HL-60 (cell line): Measurements from ENCODE around the gene MED17.

Experiments
- GABPA ChIP-seq: IDR thresholded peaks from 2 replicates; pipeline ENCODE4 v1.6.1; 2012; ENCODE audit warnings: low read depth
- POLR2AphosphoS5 ChIP-seq: IDR thresholded peaks from 2 replicates; pipeline ENCODE4 v1.6.1; 2012; ENCODE audit warnings: low read depth
- REST ChIP-seq: IDR thresholded peaks from 2 replicates; pipeline ENCODE4 v1.6.1; 2012; ENCODE audit warnings: low read depth; ENCODE audit not compliant: insufficient replicate concordance
- TF ChIP-seq, protein P1 (sequence below): IDR thresholded peaks from one replicate; pipeline ENCODE4 v1.5.1; 2011; ENCODE audit warnings: low read length, control low read depth, inconsistent platforms; ENCODE audit not compliant: insufficient read depth

DNA sequence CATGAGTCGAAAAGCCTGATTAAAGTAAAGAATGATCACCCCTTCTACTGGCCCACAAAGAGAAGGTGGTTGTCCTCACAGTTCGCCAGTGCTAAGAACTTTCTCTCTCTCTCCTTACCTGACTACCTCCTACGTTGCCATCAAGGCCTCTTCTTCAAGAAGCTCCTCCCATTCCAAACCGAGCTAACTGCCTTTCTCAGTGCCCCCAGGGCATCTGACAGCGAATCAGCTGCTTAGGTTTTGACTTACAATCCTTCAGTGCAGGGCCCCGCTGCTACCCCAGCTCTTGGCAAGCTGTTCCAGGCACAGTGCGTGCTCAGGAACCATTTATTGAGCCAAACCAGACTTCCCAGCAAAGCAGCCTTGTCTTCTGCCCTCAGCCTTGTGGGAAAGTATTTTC is 60.5 kb downstream of the MED17 start:
- TF ChIP-seq, protein P1, sequence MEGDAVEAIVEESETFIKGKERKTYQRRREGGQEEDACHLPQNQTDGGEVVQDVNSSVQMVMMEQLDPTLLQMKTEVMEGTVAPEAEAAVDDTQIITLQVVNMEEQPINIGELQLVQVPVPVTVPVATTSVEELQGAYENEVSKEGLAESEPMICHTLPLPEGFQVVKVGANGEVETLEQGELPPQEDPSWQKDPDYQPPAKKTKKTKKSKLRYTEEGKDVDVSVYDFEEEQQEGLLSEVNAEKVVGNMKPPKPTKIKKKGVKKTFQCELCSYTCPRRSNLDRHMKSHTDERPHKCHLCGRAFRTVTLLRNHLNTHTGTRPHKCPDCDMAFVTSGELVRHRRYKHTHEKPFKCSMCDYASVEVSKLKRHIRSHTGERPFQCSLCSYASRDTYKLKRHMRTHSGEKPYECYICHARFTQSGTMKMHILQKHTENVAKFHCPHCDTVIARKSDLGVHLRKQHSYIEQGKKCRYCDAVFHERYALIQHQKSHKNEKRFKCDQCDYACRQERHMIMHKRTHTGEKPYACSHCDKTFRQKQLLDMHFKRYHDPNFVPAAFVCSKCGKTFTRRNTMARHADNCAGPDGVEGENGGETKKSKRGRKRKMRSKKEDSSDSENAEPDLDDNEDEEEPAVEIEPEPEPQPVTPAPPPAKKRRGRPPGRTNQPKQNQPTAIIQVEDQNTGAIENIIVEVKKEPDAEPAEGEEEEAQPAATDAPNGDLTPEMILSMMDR = no peak
- no peak for TF ChIP-seq POLR2AphosphoS5
- TF ChIP-seq REST = no peak
- no peak for TF ChIP-seq GABPA
